ENCODE data around the gene PRPSAP1.

DNA sequence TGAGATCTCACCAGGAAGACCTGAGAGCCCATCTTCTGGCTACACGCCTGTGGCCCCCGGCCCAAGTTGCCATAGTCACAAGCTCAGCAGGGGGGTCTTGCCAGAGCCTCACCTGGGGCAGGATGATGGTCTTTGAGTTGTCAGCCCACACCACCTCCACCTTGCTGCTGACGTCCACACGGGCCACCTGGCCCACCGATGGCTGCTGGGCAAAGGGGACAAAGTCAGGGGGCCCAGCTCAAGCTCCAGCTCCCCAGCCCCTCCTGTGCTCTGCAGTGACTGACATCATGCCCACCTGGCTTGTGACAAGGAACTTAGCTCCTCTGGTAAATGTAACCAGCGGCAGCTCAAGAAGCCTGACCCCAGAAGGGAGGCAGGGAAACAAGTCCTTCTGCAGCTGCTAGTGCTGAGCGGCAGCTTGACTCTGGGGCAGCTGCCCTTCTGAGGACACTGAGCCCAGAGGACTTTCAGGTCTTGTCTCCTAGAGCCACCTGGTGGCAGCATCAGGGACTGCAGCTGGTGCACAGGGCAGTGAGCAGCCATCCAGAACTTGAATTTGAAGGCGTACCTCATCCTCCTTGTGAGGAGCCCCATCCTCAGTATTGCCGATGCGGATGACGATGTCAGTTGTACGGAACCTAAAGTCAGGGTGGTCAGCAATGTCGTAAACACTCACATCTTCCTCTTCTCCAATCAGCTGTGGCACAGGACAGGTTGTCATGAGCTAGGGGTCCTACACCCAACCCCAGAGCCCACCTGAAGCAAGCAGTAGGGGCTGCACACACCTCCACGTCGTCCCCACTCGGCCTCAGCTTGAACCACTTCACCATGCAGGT lies 44.2 kb upstream of the PRPSAP1 start:
- TF ChIP-seq, protein P1, sequence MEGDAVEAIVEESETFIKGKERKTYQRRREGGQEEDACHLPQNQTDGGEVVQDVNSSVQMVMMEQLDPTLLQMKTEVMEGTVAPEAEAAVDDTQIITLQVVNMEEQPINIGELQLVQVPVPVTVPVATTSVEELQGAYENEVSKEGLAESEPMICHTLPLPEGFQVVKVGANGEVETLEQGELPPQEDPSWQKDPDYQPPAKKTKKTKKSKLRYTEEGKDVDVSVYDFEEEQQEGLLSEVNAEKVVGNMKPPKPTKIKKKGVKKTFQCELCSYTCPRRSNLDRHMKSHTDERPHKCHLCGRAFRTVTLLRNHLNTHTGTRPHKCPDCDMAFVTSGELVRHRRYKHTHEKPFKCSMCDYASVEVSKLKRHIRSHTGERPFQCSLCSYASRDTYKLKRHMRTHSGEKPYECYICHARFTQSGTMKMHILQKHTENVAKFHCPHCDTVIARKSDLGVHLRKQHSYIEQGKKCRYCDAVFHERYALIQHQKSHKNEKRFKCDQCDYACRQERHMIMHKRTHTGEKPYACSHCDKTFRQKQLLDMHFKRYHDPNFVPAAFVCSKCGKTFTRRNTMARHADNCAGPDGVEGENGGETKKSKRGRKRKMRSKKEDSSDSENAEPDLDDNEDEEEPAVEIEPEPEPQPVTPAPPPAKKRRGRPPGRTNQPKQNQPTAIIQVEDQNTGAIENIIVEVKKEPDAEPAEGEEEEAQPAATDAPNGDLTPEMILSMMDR (IDR thresholded peaks at IDR 0.05 in 4 of 5, conservative IDR thresholded peaks at IDR 0.05 in 1 of 5), result peak; percentile 96 to 98 (median 97)
- no peak for TF ChIP-seq POLR2A (IDR thresholded peaks at IDR 0.05)
